IMR-90 (cell line): ENCODE results near the gene ACSM4. TPM values are rescaled to one million over a fixed set of nuclear protein-coding genes. Genes with fewer than 3 reads are reported as not detected.

Experiments
- ATAC-seq: fragments of 200-7000 bp; cut with Tn5 transposase; 2 replicates; pipeline ENCODE4 v1.9.1; 2020; ENCODE audit warnings: low read depth, mild to moderate bottlenecking, moderate library complexity
- BruUV-seq: library from RNA; stranded (reverse); fragments of 400-500 nt; replicated peaks from 2 replicates; lab custom pipeline; 2021; lab: Mats Ljungman, UMichigan
- CTCF ChIA-PET: fragments of 300-600 bp; formaldehyde crosslinking; extraction: SDS; loops from one replicate; lab custom pipeline; 2021; ENCODE audit warnings: antibody characterized with exemption; lab: Yijun Ruan, JAX
- POLR2A ChIA-PET: fragments of 300-600 bp; sonication (Branson Sonifier 250); formaldehyde crosslinking; loops from one replicate; lab custom pipeline; 2022; ENCODE audit warnings: antibody characterized with exemption; ENCODE audit not compliant: unreplicated experiment; lab: Charles Lee
- DNase-seq: peaks from one replicate; pipeline ENCODE4 v3.0.0; 2013
- H2AFZ ChIP-seq: replicated peaks from 2 replicates; pipeline ENCODE3; 2013; ENCODE audit warnings: low read length, mild to moderate bottlenecking; ENCODE audit not compliant: poor library complexity
- H2AK5ac ChIP-seq: 2 replicates; pipeline ENCODE4 v1.6.1; 2013; ENCODE audit warnings: low read depth, low read length, inconsistent platforms
- H2AK9ac ChIP-seq: replicated peaks from 2 replicates; pipeline ENCODE3; 2013; ENCODE audit warnings: mild to moderate bottlenecking, low read depth, low read length, moderate library complexity; ENCODE audit not compliant: poor library complexity
- H2BK120ac ChIP-seq: 2 replicates; pipeline ENCODE4 v1.6.1; 2013; ENCODE audit warnings: low read depth, low read length, inconsistent platforms
- H2BK15ac ChIP-seq: 3 replicates; pipeline ENCODE4 v1.6.1; 2013; ENCODE audit warnings: low read depth, low read length, inconsistent platforms
- H2BK20ac ChIP-seq: 2 replicates; pipeline ENCODE4 v1.6.1; 2013; ENCODE audit warnings: low read depth, mild to moderate bottlenecking, inconsistent platforms, low read length, moderate library complexity
- H2BK5ac ChIP-seq: 2 replicates; pipeline ENCODE4 v1.6.1; 2013; ENCODE audit warnings: mild to moderate bottlenecking, low read depth, low read length, inconsistent platforms; ENCODE audit not compliant: poor library complexity, severe bottlenecking
- H3K14ac ChIP-seq: replicated peaks from 2 replicates; pipeline ENCODE4 v1.6.1; 2013; ENCODE audit warnings: low read depth, low read length, inconsistent platforms
- H3K18ac ChIP-seq: 2 replicates; pipeline ENCODE4 v1.6.1; 2013; ENCODE audit warnings: low read depth, low read length, control low read depth
- H3K23ac ChIP-seq: 2 replicates; pipeline ENCODE4 v1.6.1; 2013; ENCODE audit warnings: low read depth, low read length, inconsistent platforms
- H3K27ac ChIP-seq: 2 replicates; pipeline ENCODE4 v1.5.1; 2013; ENCODE audit warnings: mild to moderate bottlenecking, control low read depth, low read length; ENCODE audit not compliant: insufficient read depth
- H3K27me3 ChIP-seq: 2 replicates; pipeline ENCODE4 v1.6.1; 2013; ENCODE audit warnings: low read length; ENCODE audit not compliant: control insufficient read depth, insufficient read depth
- H3K36me3 ChIP-seq: 2 replicates; pipeline ENCODE4 v1.6.1; 2013; ENCODE audit warnings: low read length, mixed read lengths; ENCODE audit not compliant: control insufficient read depth, insufficient read depth
- H3K4ac ChIP-seq: 2 replicates; pipeline ENCODE4 v1.6.1; 2013; ENCODE audit warnings: low read depth, low read length, inconsistent platforms
- H3K4me1 ChIP-seq: 2 replicates; pipeline ENCODE4 v1.6.1; 2013; ENCODE audit warnings: low read length, mixed read lengths; ENCODE audit not compliant: control insufficient read depth, insufficient read depth
- H3K4me2 ChIP-seq: 2 replicates; pipeline ENCODE4 v1.6.1; 2013; ENCODE audit warnings: low read depth, mild to moderate bottlenecking, control low read depth, low read length, moderate library complexity
- H3K4me3 ChIP-seq: 2 replicates; pipeline ENCODE4 v1.5.1; 2013; ENCODE audit warnings: low read depth, mild to moderate bottlenecking, control low read depth, low read length, moderate library complexity; ENCODE audit not compliant: insufficient read depth
- H3K56ac ChIP-seq: 2 replicates; pipeline ENCODE4 v1.6.1; 2013; ENCODE audit warnings: low read length, inconsistent platforms; ENCODE audit not compliant: insufficient read depth; ENCODE audit errors: extremely low read depth
- H3K79me1 ChIP-seq, 2 experiments: 2 replicates each; pipeline ENCODE4 v1.6.1; 2013; ENCODE audit warnings: low read length in 2 of 2, inconsistent platforms in 1 of 2, low read depth in 1 of 2
- H3K9ac ChIP-seq: 2 replicates; pipeline ENCODE4 v1.6.1; 2013; ENCODE audit warnings: low read depth, low read length, control low read depth
- H3K9me1 ChIP-seq: 2 replicates; pipeline ENCODE4 v1.6.1; 2013; ENCODE audit warnings: low read length, inconsistent platforms; ENCODE audit not compliant: insufficient read depth
- H3K9me3 ChIP-seq: 2 replicates; pipeline ENCODE4 v1.6.1; 2013; ENCODE audit warnings: low read length; ENCODE audit not compliant: control insufficient read depth, insufficient read depth
- H4K20me1 ChIP-seq: 2 replicates; pipeline ENCODE4 v1.6.1; 2013; ENCODE audit warnings: low read length, inconsistent platforms; ENCODE audit not compliant: insufficient read depth
- H4K5ac ChIP-seq: 2 replicates; pipeline ENCODE4 v1.6.1; 2013; ENCODE audit warnings: mild to moderate bottlenecking, low read depth, low read length, control low read depth
- H4K8ac ChIP-seq, 2 experiments: 2 replicates each; pipeline ENCODE4 v1.6.1; 2013; ENCODE audit warnings: low read depth in 2 of 2, low read length in 2 of 2, control low read depth in 1 of 2, inconsistent platforms in 1 of 2
- H4K91ac ChIP-seq: 2 replicates; pipeline ENCODE4 v1.6.1; 2013; ENCODE audit warnings: low read depth, low read length, inconsistent platforms; ENCODE audit not compliant: insufficient read depth
- BHLHE40 ChIP-seq: fragments of 150-350 bp; IDR thresholded peaks from 2 replicates; pipeline ENCODE4 v1.6.1; 2016; ENCODE audit warnings: mild to moderate bottlenecking, low read depth, low read length
- CEBPB ChIP-seq: IDR thresholded peaks from 2 replicates; pipeline ENCODE4 v1.6.1; 2012; ENCODE audit warnings: low read depth, low read length, improper control_type of control experiment
- CHD1 ChIP-seq: IDR thresholded peaks from 2 replicates; pipeline ENCODE4 v1.6.1; 2012; ENCODE audit warnings: low read depth, low read length, improper control_type of control experiment
- CTCF ChIP-seq: conservative IDR thresholded peaks from 2 replicates; pipeline ENCODE4 v1.5.1; 2012; ENCODE audit warnings: mild to moderate bottlenecking, low read depth, low read length, improper control_type of control experiment
- ELK1 ChIP-seq: fragments of 150-350 bp; IDR thresholded peaks from 2 replicates; pipeline ENCODE4 v1.6.1; 2016; ENCODE audit warnings: low read depth, mild to moderate bottlenecking, low read length, moderate library complexity, borderline replicate concordance
- FOS ChIP-seq: fragments of 150-350 bp; IDR thresholded peaks from 2 replicates; pipeline ENCODE4 v1.6.1; 2016; ENCODE audit warnings: low read depth, low read length
- MAFK ChIP-seq: IDR thresholded peaks from 2 replicates; pipeline ENCODE4 v1.6.1; 2012; ENCODE audit warnings: low read depth, low read length, improper control_type of control experiment
- MAZ ChIP-seq: IDR thresholded peaks from 2 replicates; pipeline ENCODE4 v1.6.1; 2012; ENCODE audit warnings: low read depth, mild to moderate bottlenecking, low read length, improper control_type of control experiment, moderate library complexity, borderline replicate concordance
- MXI1 ChIP-seq: IDR thresholded peaks from 2 replicates; pipeline ENCODE4 v1.6.1; 2012; ENCODE audit warnings: low read depth, mild to moderate bottlenecking, low read length, moderate library complexity, borderline replicate concordance
- NFE2L2 ChIP-seq: fragments of 150-350 bp; IDR thresholded peaks from 2 replicates; pipeline ENCODE4 v1.6.1; 2016; ENCODE audit warnings: low read depth, mild to moderate bottlenecking, low read length
- POLR2A ChIP-seq: IDR thresholded peaks from 2 replicates; pipeline ENCODE4 v1.6.1; 2012; ENCODE audit warnings: mild to moderate bottlenecking, low read depth, low read length
- RAD21 ChIP-seq: IDR thresholded peaks from 2 replicates; pipeline ENCODE4 v1.6.1; 2012; ENCODE audit warnings: low read length, improper control_type of control experiment
- RCOR1 ChIP-seq: IDR thresholded peaks from 2 replicates; pipeline ENCODE4 v1.6.1; 2012; ENCODE audit warnings: mild to moderate bottlenecking, low read length, improper control_type of control experiment; ENCODE audit not compliant: insufficient replicate concordance
- RFX5 ChIP-seq: IDR thresholded peaks from 2 replicates; pipeline ENCODE4 v1.8.0; 2012; ENCODE audit warnings: low read depth, mild to moderate bottlenecking, low read length, moderate library complexity
- SMC3 ChIP-seq: fragments of 150-350 bp; IDR thresholded peaks from 2 replicates; pipeline ENCODE4 v1.6.1; 2016; ENCODE audit warnings: low read depth, mild to moderate bottlenecking, antibody characterized with exemption, low read length, moderate library complexity
- USF2 ChIP-seq: fragments of 150-350 bp; IDR thresholded peaks from 2 replicates; pipeline ENCODE4 v1.6.1; 2017; ENCODE audit warnings: mild to moderate bottlenecking, antibody characterized with exemption, low read length, low read depth
- WGBS, 2 experiments: methylation state at CpG; one replicate each; pipeline versions ENCODE4 v1.1.5 to v1.1.7; 2013; ENCODE audit warnings: missing lambda C conversion rate in 2 of 2; ENCODE audit not compliant: insufficient read length in 1 of 2; ENCODE audit errors: extremely low coverage in 2 of 2; 5-methylcytosine and 5-hydroxymethylcytosine counted together
- dilution Hi-C: fragments of 300-500 bp; cut with HindIII; formaldehyde crosslinking; loops from one replicate; pipeline ENCODE4 v1.14.3; 2018; ENCODE audit warnings: low sequenced_read_pairs; ENCODE audit not compliant: unreplicated experiment
- in situ Hi-C: fragments of 300-500 bp; cut with MboI; formaldehyde crosslinking; loops from 3 replicates; pipeline ENCODE4 v1.14.3; 2019; ENCODE audit warnings: low sequenced_read_pairs, inconsistent platforms, mixed read lengths
- intact Hi-C: fragments of 100-400 bp; cut with micrococcal nuclease; formaldehyde crosslinking; loops from 2 replicates; pipeline ENCODE4 v1.10.0; 2022
- polyA plus RNA-seq, 3 experiments: library from polyadenylated mRNA; depleted of rRNA; stranded (reverse); fragments of >200 nt; gene quantifications; 2 replicates each; pipeline ENCODE4 v1.2.3, GENCODE V29; 2012; ENCODE audit warnings: low replicate concordance in 1 of 3
- total RNA-seq: library from RNA; depleted of rRNA; stranded (reverse); fragments of >200 nt; gene quantifications from 2 replicates; pipeline ENCODE4 v1.2.3, GENCODE V29; 2012

Gene ACSM4
- total and polyA plus RNA-seq, 2 of the 4 experiments (the other 2 are of a cell fraction): not detected

GRCh38 chr12:7293670-7294069 is 10.2 kb upstream of the ACSM4 start:
- Histone ChIP-seq H3K18ac (no peak overlapping the region), H4K5ac (no peak overlapping the region), H3K4me2 (no peak overlapping the region), H2BK5ac (no peak overlapping the region), H3K27me3 (no peaks in the 10 kb centered on the region), H3K9ac (no peak overlapping the region), H2BK120ac (no peak overlapping the region), H3K9me1 (no peaks in the 10 kb centered on the region), H3K56ac (no peak overlapping the region), H2AFZ (no peak overlapping the region), H2BK15ac (no peak overlapping the region), H3K27ac (no peak overlapping the region), H3K14ac (no peak overlapping the region), H4K20me1 (no peaks in the 10 kb centered on the region), H3K9me3 (no peaks in the 10 kb centered on the region; the same call in 1 of the 2 replicates), H4K8ac (no peak overlapping the region), H2AK9ac (no peak overlapping the region), H2AK5ac (no peak overlapping the region), H3K4me1 (no peaks in the 10 kb centered on the region), H3K79me1 (no peaks in the 10 kb centered on the region), H4K91ac (no peak overlapping the region), H3K4me3 (no peak overlapping the region), H2BK20ac (no peak overlapping the region), H3K4ac (no peak overlapping the region), H3K36me3 (no peaks in the 10 kb centered on the region), H3K23ac (no peak overlapping the region)
- BruUV-seq: no TSS peak
- intact Hi-C loops: no loop called here
- ChIA-PET CTCF (no interaction called here), POLR2A (no interaction called here)
- in situ Hi-C loops: no loop called here
- dilution Hi-C loops: no loop called here
- no peak for DNase-seq
- no peak for ATAC-seq
- no peak for TF ChIP-seq NFE2L2
- TF ChIP-seq ELK1: no peak
- no peak for TF ChIP-seq BHLHE40
- TF ChIP-seq RFX5: no peak
- no peak for TF ChIP-seq CEBPB
- no peak for TF ChIP-seq CTCF
- TF ChIP-seq CHD1: no peak
- TF ChIP-seq MXI1: no peak
- TF ChIP-seq RAD21: no peak
- TF ChIP-seq MAFK: no peak
- no peak for TF ChIP-seq FOS
- TF ChIP-seq MAZ: no peak
- no peak for TF ChIP-seq SMC3
- TF ChIP-seq POLR2A: no peak
- no peak for TF ChIP-seq RCOR1
- no peak for TF ChIP-seq USF2
- WGBS, 2 experiments: no CpG with 5 or more reads among the region's 1 CpG
